ENCODE measurements around the gene HSPA6.

Gene HSPA6

GRCh38 chr1:161511018-161511755, 13.2 kb upstream of the HSPA6 start:
- ChIA-PET POLR2A (no interaction called here), CTCF (interaction anchor here (1.5 kb wide), 1 partner anchor 23 kb away, joined by 4 read pairs; no protein-coding TSS in a partner anchor)
- Histone ChIP-seq H3K4me1 (ENCODE audit: control insufficient read depth, insufficient read depth, low read length) (peaks cover 9% of the 10 kb centered on the region), H3K4me3 (ENCODE audit: low read depth, low read length) (no peak overlapping the region), H3K27ac (ENCODE audit: extremely low read depth, low read depth, low read length) (no peak overlapping the region), H3K9me3 (ENCODE audit: control insufficient read depth, insufficient read depth, low read depth, low read length) (no peaks in the 10 kb centered on the region), H3K36me3 (ENCODE audit: control insufficient read depth in 2 of 2, insufficient read depth in 1 of 2, low read length in 2 of 2) (no peaks in the 10 kb centered on the region)
- no peak for TF ChIP-seq ZNF416 (tag by site-specific recombination; IDR thresholded peaks at IDR 0.05)
- TF ChIP-seq ZNF398 (tag by site-specific recombination; IDR thresholded peaks at IDR 0.05) = peak; percentile 72
- TF ChIP-seq ZNF121 (tag by site-specific recombination; IDR thresholded peaks at IDR 0.05) = no peak
- TF ChIP-seq MYNN (tag by site-specific recombination; IDR thresholded peaks at IDR 0.05; ENCODE audit: borderline replicate concordance) = peak; percentile 22; the same call in 1 of the 2 replicates
- TF ChIP-seq ZNF660 (tag by site-specific recombination; IDR thresholded peaks at IDR 0.05) = no peak
- 0 out of 2 replicates have a peak, but pooled peaks have one; percentile 18 for TF ChIP-seq WT1 (tag by site-specific recombination; IDR thresholded peaks at IDR 0.05)
- TF ChIP-seq ZNF558 (tag by site-specific recombination; IDR thresholded peaks at IDR 0.05) = no peak
- no peak for TF ChIP-seq ZNF248 (tag by site-specific recombination; IDR thresholded peaks at IDR 0.05)
- TF ChIP-seq ZBTB49 (tag by site-specific recombination; IDR thresholded peaks at IDR 0.05; ENCODE audit: low read depth) = no peak
- no peak for TF ChIP-seq KLF8 (tag by site-specific recombination; IDR thresholded peaks at IDR 0.05)
- TF ChIP-seq ZNF776 (tag by site-specific recombination; IDR thresholded peaks at IDR 0.05; ENCODE audit: borderline replicate concordance) = no peak
- no peak for TF ChIP-seq ZNF24 (tag by site-specific recombination; IDR thresholded peaks at IDR 0.05)
- TF ChIP-seq ZNF341 (tag by site-specific recombination; IDR thresholded peaks at IDR 0.05; ENCODE audit: low read depth) = peak; percentile 62
- TF ChIP-seq ZNF692 (tag by site-specific recombination; IDR thresholded peaks at IDR 0.05) = no peak
- TF ChIP-seq ZNF223 (tag by site-specific recombination; IDR thresholded peaks at IDR 0.05) = no peak
- TF ChIP-seq KLF1 (tag by site-specific recombination; IDR thresholded peaks at IDR 0.05) = peak; percentile 68
- 0 out of 2 replicates have a peak, but pooled peaks have one; percentile 15 for TF ChIP-seq PATZ1 (tag by site-specific recombination; IDR thresholded peaks at IDR 0.05)
- no peak for TF ChIP-seq TRIM28 (IDR thresholded peaks at IDR 0.05; ENCODE audit: borderline replicate concordance, low read length)
- TF ChIP-seq REPIN1 (tag by site-specific recombination; IDR thresholded peaks at IDR 0.05; ENCODE audit: low read depth) = no peak
- TF ChIP-seq ZNF600 (tag by site-specific recombination; IDR thresholded peaks at IDR 0.05) = no peak
- no peak for TF ChIP-seq ZNF280D (tag by site-specific recombination; IDR thresholded peaks at IDR 0.05)
- TF ChIP-seq ZNF837 (tag by site-specific recombination; IDR thresholded peaks at IDR 0.05) = no peak
- no peak for TF ChIP-seq ZNF133 (tag by site-specific recombination; IDR thresholded peaks at IDR 0.05)
